Measurements from ENCODE around the gene PYCARD.
"Not testable (repeated sequence)": the region's sequence is repeated elsewhere in the genome, so short reads cannot be mapped to it uniquely, and the experiment has no call there.

Gene PYCARD

GRCh38 chr16:31202414-31203375 is at the start of gene PYCARD:
Gene PYCARD (minus strand): TSS chr16:31202760. CDS start chr16:31202690, 70 bp downstream.
- no peak for DNase-seq

GRCh38 chr16:31251435-31251834 is 48.9 kb upstream of the PYCARD start:
- no peak for DNase-seq

GRCh38 chr16:31250782-31251384 is 48.3 kb upstream of the PYCARD start:
- DNase-seq, result no peak

- DNase-seq, result no peak
These were observed 45.8 kb upstream of the PYCARD start for GRCh38 chr16:31248344-31248743.

GRCh38 chr16:31246296-31246695 is 43.7 kb upstream of the PYCARD start:
- DNase-seq, result no peak

- not testable (repeated sequence) for DNase-seq
These were observed 43.0 kb upstream of the PYCARD start for GRCh38 chr16:31245598-31245997.

GRCh38 chr16:31243734-31244670 is 41.4 kb upstream of the PYCARD start:
- no peak for DNase-seq

GRCh38 chr16:31242206-31242605 is 39.6 kb upstream of the PYCARD start:
- DNase-seq, result no peak

GRCh38 chr16:31238041-31238440 is 35.5 kb upstream of the PYCARD start:
- no peak for DNase-seq

GRCh38 chr16:31229501-31229900 is 26.9 kb upstream of the PYCARD start:
- DNase-seq, result no peak

- no peak for DNase-seq
These were observed 25.6 kb upstream of the PYCARD start for GRCh38 chr16:31228206-31228605.

- no peak for DNase-seq
These were observed 22.6 kb upstream of the PYCARD start for GRCh38 chr16:31225193-31225592.

- no peak for DNase-seq
These were observed 21.8 kb upstream of the PYCARD start for GRCh38 chr16:31224092-31224955.

- DNase-seq, result no peak
These were observed 20.5 kb upstream of the PYCARD start for GRCh38 chr16:31223044-31223443.

- no peak for DNase-seq
These were observed 19.0 kb upstream of the PYCARD start for GRCh38 chr16:31221357-31222160.

GRCh38 chr16:31219154-31219741 is 16.7 kb upstream of the PYCARD start:
- no peak for DNase-seq

- no peak for DNase-seq
These were observed 14.6 kb upstream of the PYCARD start for GRCh38 chr16:31217136-31217530.

- no peak for DNase-seq
These were observed 14.0 kb upstream of the PYCARD start, which contains the start of gene PYDC1 for GRCh38 chr16:31216422-31217135. Gene PYDC1 (minus strand): TSS chr16:31217135. CDS start chr16:31217028, 107 bp downstream.

- peak; percentile 18 for DNase-seq
These were observed 13.0 kb upstream of the PYCARD start for GRCh38 chr16:31215287-31216162.

All from NCI-H2171 treated with DMSO at 0.1 percent for 48 hours (cell line).